H9 (cell line): ENCODE results near the gene PIEZO2. TPM values are rescaled to one million over a fixed set of nuclear protein-coding genes. Genes with fewer than 3 reads are reported as not detected.

Experiments
- DNase-seq: peaks from one replicate; pipeline ENCODE4 v3.0.0-alpha.2; 2017
- H2AFZ ChIP-seq: one replicate; pipeline ENCODE4 v1.6.1; 2013; ENCODE audit warnings: mild to moderate bottlenecking, low read length, control low read depth, moderate library complexity
- H2AK5ac ChIP-seq: 2 replicates; pipeline ENCODE4 v1.6.1; 2013; ENCODE audit warnings: low read length, control low read depth, mixed read lengths; ENCODE audit not compliant: insufficient read length
- H2BK120ac ChIP-seq: one replicate; pipeline ENCODE4 v1.6.1; 2013; ENCODE audit warnings: low read depth, mild to moderate bottlenecking, low read length, control low read depth, inconsistent platforms; ENCODE audit not compliant: poor library complexity, severe bottlenecking
- H2BK12ac ChIP-seq: 2 replicates; pipeline ENCODE4 v1.6.1; 2013; ENCODE audit warnings: low read length, control low read depth, mixed read lengths, low read depth; ENCODE audit not compliant: insufficient read length
- H2BK15ac ChIP-seq: 2 replicates; pipeline ENCODE4 v1.6.1; 2013; ENCODE audit warnings: low read depth, low read length, control low read depth
- H2BK20ac ChIP-seq: one replicate; pipeline ENCODE4 v1.6.1; 2013; ENCODE audit warnings: low read depth, mild to moderate bottlenecking, low read length, control low read depth, inconsistent platforms; ENCODE audit not compliant: poor library complexity, severe bottlenecking
- H2BK5ac ChIP-seq: 2 replicates; pipeline ENCODE4 v1.6.1; 2013; ENCODE audit warnings: low read length, control low read depth, mixed read lengths; ENCODE audit not compliant: insufficient read length
- H3K14ac ChIP-seq: 2 replicates; pipeline ENCODE4 v1.6.1; 2013; ENCODE audit warnings: low read length, control low read depth; ENCODE audit not compliant: insufficient read depth
- H3K18ac ChIP-seq: 2 replicates; pipeline ENCODE4 v1.6.1; 2013; ENCODE audit warnings: low read depth, mild to moderate bottlenecking, mixed read lengths, low read length, control low read depth; ENCODE audit not compliant: insufficient read length
- H3K23ac ChIP-seq: 2 replicates; pipeline ENCODE4 v1.6.1; 2013; ENCODE audit warnings: low read length, control low read depth, mixed read lengths, low read depth; ENCODE audit not compliant: insufficient read length
- H3K23me2 ChIP-seq: 2 replicates; pipeline ENCODE4 v1.6.1; 2013; ENCODE audit warnings: low read depth, mild to moderate bottlenecking, mixed read lengths, low read length, control low read depth; ENCODE audit not compliant: insufficient read length, poor library complexity, severe bottlenecking
- H3K27ac ChIP-seq: 2 replicates; pipeline ENCODE4 v1.5.1; 2013; ENCODE audit warnings: low read length, control low read depth, mixed read lengths, low read depth; ENCODE audit not compliant: insufficient read length
- H3K27me3 ChIP-seq: 2 replicates; pipeline ENCODE4 v1.6.1; 2013; ENCODE audit warnings: low read length, control low read depth, inconsistent platforms; ENCODE audit not compliant: insufficient read depth
- H3K4ac ChIP-seq: 2 replicates; pipeline ENCODE4 v1.6.1; 2013; ENCODE audit warnings: low read depth, mild to moderate bottlenecking, control low read depth, inconsistent platforms, low read length, moderate library complexity
- H3K4me1 ChIP-seq: 2 replicates; pipeline ENCODE4 v1.6.1; 2013; ENCODE audit warnings: low read length, control low read depth, inconsistent platforms; ENCODE audit not compliant: insufficient read depth
- H3K4me2 ChIP-seq: 2 replicates; pipeline ENCODE4 v1.6.1; 2013; ENCODE audit warnings: low read length, control low read depth, mixed read lengths; ENCODE audit not compliant: insufficient read length, insufficient read depth
- H3K56ac ChIP-seq: 2 replicates; pipeline ENCODE4 v1.6.1; 2013; ENCODE audit warnings: low read depth, mild to moderate bottlenecking, mixed read lengths, low read length, control low read depth; ENCODE audit not compliant: insufficient read length
- H3K79me1 ChIP-seq: 2 replicates; pipeline ENCODE4 v1.6.1; 2013; ENCODE audit warnings: low read depth, mild to moderate bottlenecking, moderate library complexity, low read length, control low read depth, inconsistent platforms; ENCODE audit not compliant: insufficient read depth, poor library complexity, severe bottlenecking
- H3K79me2 ChIP-seq: 2 replicates; pipeline ENCODE4 v1.6.1; 2013; ENCODE audit warnings: low read length, control low read depth, inconsistent platforms; ENCODE audit not compliant: insufficient read depth
- H3K9ac ChIP-seq: 2 replicates; pipeline ENCODE4 v1.6.1; 2013; ENCODE audit warnings: low read length, control low read depth, mixed read lengths; ENCODE audit not compliant: insufficient read length; ENCODE audit errors: extremely low read depth
- H3K9me3 ChIP-seq: one replicate; pipeline ENCODE4 v1.6.1; 2013; ENCODE audit warnings: low read depth, low read length, inconsistent platforms; ENCODE audit not compliant: control insufficient read depth
- H3T11ph ChIP-seq: one replicate; pipeline ENCODE4 v1.6.1; 2013; ENCODE audit warnings: mild to moderate bottlenecking, low read length, control low read depth, inconsistent platforms
- H4K20me1 ChIP-seq: one replicate; pipeline ENCODE4 v1.6.1; 2013; ENCODE audit not compliant: control insufficient read depth, insufficient read length, insufficient read depth
- H4K5ac ChIP-seq: 2 replicates; pipeline ENCODE4 v1.6.1; 2013; ENCODE audit warnings: low read depth, mild to moderate bottlenecking, mixed read lengths, low read length, control low read depth; ENCODE audit not compliant: insufficient read length
- H4K8ac ChIP-seq: replicated peaks from 2 replicates; pipeline ENCODE4 v1.6.1; 2013; ENCODE audit warnings: low read length, control low read depth, mixed read lengths, low read depth; ENCODE audit not compliant: insufficient read length
- H4K91ac ChIP-seq: 2 replicates; pipeline ENCODE4 v1.6.1; 2013; ENCODE audit warnings: low read depth, mild to moderate bottlenecking, moderate library complexity, mixed read lengths, low read length, control low read depth; ENCODE audit not compliant: insufficient read length
- H3K27ac Mint-ChIP-seq, 3 experiments: 2 replicates in 2 of 3; 3 replicates in 1 of 3; pipeline ENCODE4 v1.8.0; 2020 to 2021; ENCODE audit warnings: mixed read lengths in 3 of 3, mild to moderate bottlenecking in 1 of 3, moderate library complexity in 1 of 3
- H3K27me3 Mint-ChIP-seq: 2 replicates; pipeline ENCODE4 v1.8.0; 2021; ENCODE audit warnings: low read depth, mild to moderate bottlenecking, moderate library complexity, mixed read lengths
- H3K36me3 Mint-ChIP-seq, 3 experiments: 2 replicates in 2 of 3; 3 replicates in 1 of 3; pipeline ENCODE4 v1.8.0; 2020 to 2021; ENCODE audit warnings: low read depth in 3 of 3, mixed read lengths in 3 of 3; ENCODE audit not compliant: insufficient read depth in 1 of 3
- H3K4me1 Mint-ChIP-seq, 2 experiments: 2 replicates each; pipeline ENCODE4 v1.8.0; 2020; ENCODE audit warnings: mixed read lengths in 2 of 2
- H3K4me3 Mint-ChIP-seq, 2 experiments: 2 replicates in 1 of 2; 3 replicates in 1 of 2; pipeline ENCODE4 v1.8.0; 2020 to 2021; ENCODE audit warnings: mild to moderate bottlenecking in 2 of 2, mixed read lengths in 2 of 2, moderate library complexity in 1 of 2
- H3K9me3 Mint-ChIP-seq, 2 experiments: 2 replicates in 1 of 2; 3 replicates in 1 of 2; pipeline ENCODE4 v1.8.0; 2020; ENCODE audit warnings: mild to moderate bottlenecking in 2 of 2, mixed read lengths in 2 of 2, moderate library complexity in 1 of 2
- WGBS: extraction: QIAGEN DNeasy Blood & Tissue Kit; methylation state at CpG from one replicate; pipeline ENCODE4 v1.1.7; 2013; ENCODE audit warnings: missing lambda C conversion rate, low lambda C conversion rate, mixed read lengths; ENCODE audit not compliant: insufficient read length; ENCODE audit errors: extremely low coverage; 5-methylcytosine and 5-hydroxymethylcytosine counted together
- total RNA-seq: library from RNA; stranded (reverse); gene quantifications from 2 replicates; pipeline ENCODE4 v1.2.1, GENCODE V29; 2021
- TF ChIP-seq, protein P1 (sequence below): fragments of 200-600 bp; sonication (generic); conservative IDR thresholded peaks from 3 replicates; pipeline ENCODE4 v1.8.0; 2021; ENCODE audit warnings: antibody characterized with exemption, mild to moderate bottlenecking

PIEZO2 gene
- total RNA-seq, 1 experiment from 2014 or later = 3.9 TPM

GRCh38 chr18:10856132-10856531 lies 293.2 kb downstream of the PIEZO2 start:
- no peak overlapping the region for H3K4ac ChIP-seq
- no peaks in the 10 kb centered on the region for H3K27me3 Mint-ChIP-seq
- H3K36me3 Mint-ChIP-seq = peaks cover 0 to 4% (median 1%) of the 10 kb centered on the region in 3 experiments; a peak in 2 of 7 replicates
- no peak overlapping the region for H3K27ac ChIP-seq
- H2BK12ac ChIP-seq = no peak overlapping the region
- no peak overlapping the region for H3K23ac ChIP-seq
- no peak overlapping the region for H2BK20ac ChIP-seq
- H2BK15ac ChIP-seq = no peak overlapping the region
- H3K4me1 Mint-ChIP-seq = peaks cover 33 to 53% of the 10 kb centered on the region in 2 experiments
- H3K9me3 Mint-ChIP-seq = no peaks in the 10 kb centered on the region; a peak in 1 of 5 replicates
- H3K4me2 ChIP-seq = no peak overlapping the region
- no peaks in the 10 kb centered on the region for H3K79me1 ChIP-seq
- no peaks in the 10 kb centered on the region for H3K79me2 ChIP-seq
- no peak overlapping the region for H3K9ac ChIP-seq
- no peak overlapping the region for H4K8ac ChIP-seq
- no peak overlapping the region for H2BK120ac ChIP-seq
- no peak overlapping the region for H2AFZ ChIP-seq
- H4K91ac ChIP-seq = no peak overlapping the region
- H3K56ac ChIP-seq = no peak overlapping the region
- no peak overlapping the region for H3K14ac ChIP-seq
- H3K4me1 ChIP-seq = no peaks in the 10 kb centered on the region; the same call in 1 of the 2 replicates
- no peak overlapping the region for H2BK5ac ChIP-seq
- no peak overlapping the region for H4K5ac ChIP-seq
- H4K20me1 ChIP-seq = no peaks in the 10 kb centered on the region
- H3K23me2 ChIP-seq = no peaks in the 10 kb centered on the region
- H3K27me3 ChIP-seq = no peaks in the 10 kb centered on the region
- H3T11ph ChIP-seq = no peak overlapping the region
- TF ChIP-seq, protein P1, sequence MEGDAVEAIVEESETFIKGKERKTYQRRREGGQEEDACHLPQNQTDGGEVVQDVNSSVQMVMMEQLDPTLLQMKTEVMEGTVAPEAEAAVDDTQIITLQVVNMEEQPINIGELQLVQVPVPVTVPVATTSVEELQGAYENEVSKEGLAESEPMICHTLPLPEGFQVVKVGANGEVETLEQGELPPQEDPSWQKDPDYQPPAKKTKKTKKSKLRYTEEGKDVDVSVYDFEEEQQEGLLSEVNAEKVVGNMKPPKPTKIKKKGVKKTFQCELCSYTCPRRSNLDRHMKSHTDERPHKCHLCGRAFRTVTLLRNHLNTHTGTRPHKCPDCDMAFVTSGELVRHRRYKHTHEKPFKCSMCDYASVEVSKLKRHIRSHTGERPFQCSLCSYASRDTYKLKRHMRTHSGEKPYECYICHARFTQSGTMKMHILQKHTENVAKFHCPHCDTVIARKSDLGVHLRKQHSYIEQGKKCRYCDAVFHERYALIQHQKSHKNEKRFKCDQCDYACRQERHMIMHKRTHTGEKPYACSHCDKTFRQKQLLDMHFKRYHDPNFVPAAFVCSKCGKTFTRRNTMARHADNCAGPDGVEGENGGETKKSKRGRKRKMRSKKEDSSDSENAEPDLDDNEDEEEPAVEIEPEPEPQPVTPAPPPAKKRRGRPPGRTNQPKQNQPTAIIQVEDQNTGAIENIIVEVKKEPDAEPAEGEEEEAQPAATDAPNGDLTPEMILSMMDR = no peak
- no CpG with 5 or more reads among the region's 5 CpGs for WGBS
- no peak overlapping the region for H3K4me3 Mint-ChIP-seq
- no peak overlapping the region for H2AK5ac ChIP-seq
- no peaks in the 10 kb centered on the region for H3K9me3 ChIP-seq
- H3K27ac Mint-ChIP-seq = no peak overlapping the region
- DNase-seq = no peak
- no peak overlapping the region for H3K18ac ChIP-seq
